Measurements from ENCODE around the gene AAGAB. TPM values are rescaled to one million over a fixed set of nuclear protein-coding genes. Genes with fewer than 3 reads are reported as not detected.
A peak's percentile ranks its signal among the peaks of the same experiment; 100 is the strongest.

Gene AAGAB
- total RNA-seq, 4 donors from 2014 or later = 29.4 to 39.2 (median 30.9) TPM

DNA sequence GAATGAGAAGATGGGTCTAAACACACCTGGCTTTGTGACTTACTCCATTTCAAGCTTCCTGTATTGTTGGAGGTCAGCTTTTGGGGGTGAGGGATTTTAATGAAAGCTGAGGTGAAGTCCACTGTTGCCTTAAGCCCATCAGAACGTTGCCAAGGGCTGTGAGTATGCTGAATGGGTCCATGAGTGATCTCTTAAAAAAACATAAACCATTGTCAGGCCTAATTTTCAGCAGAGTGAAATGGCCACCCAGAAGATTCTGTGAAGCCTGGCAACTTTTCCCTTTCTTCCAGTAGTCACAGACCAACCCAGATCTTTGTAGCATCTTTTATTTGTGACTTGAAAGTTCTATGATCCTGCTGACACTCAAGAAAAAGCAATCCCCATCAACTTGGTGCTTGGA lies 102.0 kb downstream of the AAGAB start:
- no peak overlapping the region for H3K4me3 ChIP-seq
- H3K27ac ChIP-seq = peak overlapping the region; percentile 6 to 77 (median 66)
- no peaks in the 10 kb centered on the region for H3K9me3 ChIP-seq
- intact Hi-C loops (cut with DNase I; ENCODE audit: low total_unique reads) (no loop called here), in situ Hi-C loops (cut with MboI; ENCODE audit: low sequenced_read_pairs in 4 of 4) (no loop called here)
- H3K27me3 ChIP-seq = no peaks in the 10 kb centered on the region
- DNase-seq (no peak), ATAC-seq (no peak)
- no peaks in the 10 kb centered on the region for H3K36me3 ChIP-seq
- no peak for TF ChIP-seq POLR2A (IDR thresholded peaks at IDR 0.05)
- TF ChIP-seq, protein P1, sequence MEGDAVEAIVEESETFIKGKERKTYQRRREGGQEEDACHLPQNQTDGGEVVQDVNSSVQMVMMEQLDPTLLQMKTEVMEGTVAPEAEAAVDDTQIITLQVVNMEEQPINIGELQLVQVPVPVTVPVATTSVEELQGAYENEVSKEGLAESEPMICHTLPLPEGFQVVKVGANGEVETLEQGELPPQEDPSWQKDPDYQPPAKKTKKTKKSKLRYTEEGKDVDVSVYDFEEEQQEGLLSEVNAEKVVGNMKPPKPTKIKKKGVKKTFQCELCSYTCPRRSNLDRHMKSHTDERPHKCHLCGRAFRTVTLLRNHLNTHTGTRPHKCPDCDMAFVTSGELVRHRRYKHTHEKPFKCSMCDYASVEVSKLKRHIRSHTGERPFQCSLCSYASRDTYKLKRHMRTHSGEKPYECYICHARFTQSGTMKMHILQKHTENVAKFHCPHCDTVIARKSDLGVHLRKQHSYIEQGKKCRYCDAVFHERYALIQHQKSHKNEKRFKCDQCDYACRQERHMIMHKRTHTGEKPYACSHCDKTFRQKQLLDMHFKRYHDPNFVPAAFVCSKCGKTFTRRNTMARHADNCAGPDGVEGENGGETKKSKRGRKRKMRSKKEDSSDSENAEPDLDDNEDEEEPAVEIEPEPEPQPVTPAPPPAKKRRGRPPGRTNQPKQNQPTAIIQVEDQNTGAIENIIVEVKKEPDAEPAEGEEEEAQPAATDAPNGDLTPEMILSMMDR (IDR thresholded peaks at IDR 0.05 in 4 of 5, conservative IDR thresholded peaks at IDR 0.05 in 1 of 5) = no peak
- H3K4me1 ChIP-seq = peaks cover 56 to 70% of the 10 kb centered on the region in 2 donors

Other genes starting within 250 kb of the AAGAB start
- 10 to 100 TPM; 15.9 to 61.7 (median 26.3) TPM for gene SMAD3, start 189.1 kb downstream of the AAGAB start, total RNA-seq
- under 1 TPM; 0.07 to 0.65 (median 0.32) TPM for gene IQCH, start 125 bp upstream of the AAGAB start, total RNA-seq